Astrocyte of the hippocampus (primary cell): ENCODE measurements around the gene FRS3.
"Not testable (repeated sequence)": the region's sequence is repeated elsewhere in the genome, so short reads cannot be mapped to it uniquely, and the experiment has no call there.

Experiments
- DNase-seq: peaks from one replicate; pipeline ENCODE4 v3.0.0; 2011; ENCODE audit warnings: low read depth, low spot score

FRS3 gene

DNA sequence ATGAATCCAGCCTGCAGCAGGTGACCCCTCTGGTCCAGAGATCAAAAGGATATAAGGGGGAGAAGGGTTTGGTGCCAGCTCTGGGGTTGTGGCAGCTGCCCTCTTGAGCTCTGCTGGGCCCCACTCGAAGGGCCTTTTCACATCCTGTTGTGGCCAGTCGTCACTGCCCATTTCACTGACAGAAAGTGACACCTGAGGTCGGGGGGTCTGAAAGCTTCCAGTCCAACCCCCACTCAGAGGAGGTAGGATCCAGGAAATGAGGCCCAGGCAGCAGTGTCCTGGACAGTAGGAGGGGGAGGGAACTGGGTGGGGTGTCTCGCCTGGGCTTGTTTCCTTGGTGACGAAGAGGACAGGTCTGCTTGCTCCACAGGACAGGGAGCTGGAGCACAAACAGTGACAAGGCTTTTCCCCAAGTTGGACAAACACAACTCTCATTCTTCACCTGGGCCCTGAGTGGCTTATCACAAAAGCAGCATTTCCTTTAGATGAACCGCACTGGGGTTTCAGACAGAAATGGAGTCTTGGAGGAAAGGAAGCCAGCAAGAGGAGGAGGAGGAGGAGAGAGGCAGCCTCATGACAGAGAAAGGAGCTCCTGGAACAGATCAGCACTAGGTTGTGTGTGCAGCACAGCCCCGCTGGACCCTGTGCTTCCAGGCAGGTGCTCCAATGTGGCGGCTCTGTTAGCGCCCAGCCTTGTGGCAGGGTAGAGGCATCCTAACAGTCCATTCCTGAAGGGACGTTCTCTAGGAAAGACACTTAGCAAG, 11.0 kb downstream of the FRS3 start:
- DNase-seq, result no peak

DNA sequence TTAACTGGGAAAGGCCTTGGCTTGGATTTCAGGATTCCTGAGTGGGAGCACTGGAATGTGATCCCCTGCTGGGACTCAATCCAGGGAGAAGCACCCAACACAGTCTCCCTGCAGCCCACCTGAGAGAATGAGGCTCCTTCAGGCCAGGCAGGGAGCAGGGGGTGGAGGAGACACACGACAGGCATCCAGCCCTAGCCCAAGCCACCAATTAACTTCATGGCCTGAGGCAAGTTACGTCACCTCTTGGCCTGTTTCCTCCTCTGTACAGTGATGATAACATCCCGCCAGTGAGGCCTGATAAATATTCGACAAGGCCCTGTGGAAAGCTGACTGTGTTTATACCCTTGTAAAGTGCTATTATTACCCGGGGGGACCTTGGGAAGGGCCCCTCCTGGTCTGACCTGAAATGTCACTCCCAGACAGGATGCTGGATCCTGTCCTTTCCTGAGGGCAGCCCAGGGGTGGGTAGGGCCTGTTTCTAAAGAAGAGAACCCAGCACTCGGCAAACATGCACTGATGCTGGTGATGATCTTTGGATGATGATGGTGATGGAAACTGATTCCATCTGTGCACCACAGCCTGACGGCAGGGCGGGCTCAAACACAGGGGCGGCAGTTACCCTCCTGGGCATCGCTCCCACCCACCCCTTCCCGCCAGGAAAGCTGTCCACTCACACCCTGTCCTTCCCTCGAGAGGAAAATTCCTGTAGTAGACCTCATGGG, 12.4 kb downstream of the FRS3 start:
- DNase-seq, result peak; percentile 88

DNA sequence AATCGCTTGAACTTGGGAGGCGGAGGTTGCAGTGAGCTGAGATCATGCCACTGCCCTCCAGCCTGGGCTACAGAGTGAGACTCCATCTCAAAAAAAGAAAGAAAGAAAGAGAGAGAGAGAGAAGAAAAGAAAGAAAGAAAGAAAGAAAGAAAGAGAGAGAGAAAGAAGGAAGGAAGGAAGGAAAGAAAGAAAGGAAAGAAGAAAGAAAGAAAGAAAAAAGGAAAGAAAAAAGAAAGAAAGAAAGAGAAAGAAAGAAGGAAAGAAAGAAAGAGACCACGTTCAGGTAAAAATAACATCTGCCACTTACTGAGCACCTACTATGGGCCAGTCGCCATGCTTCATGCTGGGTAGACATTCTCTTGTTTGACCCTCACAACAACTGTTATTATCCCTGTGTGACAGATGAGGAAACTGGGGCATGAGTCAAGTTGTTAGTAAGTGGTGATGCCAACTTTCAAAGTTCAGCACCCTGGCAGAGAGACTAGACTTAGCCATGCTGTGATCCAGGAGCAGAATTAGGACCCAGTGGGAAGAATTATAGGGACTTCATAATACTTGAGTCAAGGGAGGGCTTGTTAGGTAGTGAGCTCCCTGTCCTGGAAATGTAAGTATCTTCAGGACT, 13.5 kb downstream of the FRS3 start:
- DNase-seq, result not testable (repeated sequence)

- DNase-seq, result no peak
Measured at GRCh38 chr6:41763470-41763869, 16.2 kb downstream of the FRS3 start.

DNA sequence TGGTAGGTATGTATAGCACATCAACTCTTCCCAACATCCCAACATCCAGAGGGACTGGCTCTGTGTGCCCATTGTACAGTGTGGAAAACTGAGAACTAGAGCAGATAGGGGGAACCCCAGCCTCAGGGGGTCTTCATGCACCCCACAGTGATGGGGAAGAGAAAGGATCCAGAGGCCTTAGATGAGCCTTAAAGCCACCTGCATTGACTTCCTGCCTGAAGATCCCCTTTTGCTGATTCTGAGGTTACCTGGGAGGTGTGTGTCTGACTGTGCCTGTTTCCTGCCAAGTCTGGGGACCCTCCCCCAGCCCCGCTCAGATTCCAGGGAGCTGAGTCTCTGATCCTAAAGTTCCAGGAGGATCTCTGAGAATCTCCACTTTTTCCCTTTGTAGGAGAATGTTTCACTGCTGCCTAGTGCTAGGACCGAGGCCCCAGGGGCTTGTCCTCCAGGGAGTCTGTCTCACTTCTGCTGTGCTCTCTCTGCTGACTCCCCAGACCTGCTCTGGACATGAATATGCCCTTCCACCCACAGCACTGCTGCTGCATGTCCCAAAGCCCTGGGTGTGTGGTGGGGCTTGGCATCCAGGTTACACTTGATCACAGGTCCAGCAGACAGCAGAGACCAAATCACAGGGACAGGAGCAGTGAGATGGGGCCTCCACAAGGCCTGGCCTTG, 19.7 kb downstream of the FRS3 start:
- no peak for DNase-seq

GRCh38 chr6:41759106-41759904, 20.4 kb downstream of the FRS3 start:
- DNase-seq, result no peak

- DNase-seq, result no peak
Measured at GRCh38 chr6:41758641-41759035, 21.1 kb downstream of the FRS3 start.

- DNase-seq, result peak; percentile 36
Measured at GRCh38 chr6:41757931-41758640, 21.6 kb downstream of the FRS3 start.

DNA sequence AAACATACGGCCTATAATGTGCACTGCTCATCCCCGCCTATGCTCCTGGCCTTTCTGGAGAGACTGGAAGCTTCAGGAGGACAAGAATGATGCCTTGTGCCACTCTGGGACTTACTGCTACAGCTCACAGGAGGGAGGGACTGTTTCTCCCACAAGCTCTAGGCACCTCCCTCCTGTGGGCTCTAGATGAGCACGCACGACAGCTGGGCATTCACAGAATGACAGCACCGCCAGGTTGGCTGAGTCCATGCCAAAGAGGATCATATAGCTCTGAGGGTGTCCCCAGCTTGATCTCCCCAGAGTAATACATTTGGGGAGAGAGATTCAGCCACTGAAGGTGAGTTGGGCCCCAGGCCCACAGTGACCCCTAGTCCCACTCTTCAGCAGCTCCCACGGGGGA, 22.4 kb downstream of the FRS3 start:
- DNase-seq, result no peak

GRCh38 chr6:41756354-41756753, 23.3 kb downstream of the FRS3 start:
- DNase-seq, result no peak

GRCh38 chr6:41755895-41756294, 23.8 kb downstream of the FRS3 start:
- no peak for DNase-seq

- DNase-seq, result no peak
Measured at GRCh38 chr6:41750374-41750773, 29.3 kb downstream of the FRS3 start.

DNA sequence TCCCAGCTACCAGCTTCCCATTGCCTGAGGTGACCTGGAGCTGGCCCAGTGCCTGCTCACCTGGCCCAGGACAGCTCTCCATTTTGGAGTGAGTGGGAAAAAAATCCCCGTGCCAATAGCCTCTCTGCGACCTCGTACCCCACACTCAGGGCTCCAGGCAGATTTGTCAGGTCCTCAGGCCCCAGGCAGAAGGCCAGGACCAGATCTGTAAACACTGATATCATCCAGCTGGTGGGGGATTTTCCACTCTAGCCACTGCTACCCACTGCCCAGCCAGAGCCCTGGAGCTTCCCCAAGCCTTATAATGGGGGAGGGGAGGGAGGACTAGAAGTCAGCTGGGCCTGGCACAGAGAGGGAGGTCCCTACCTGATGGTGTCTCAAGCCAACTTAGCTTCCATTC, 31.2 kb downstream of the FRS3 start:
- no peak for DNase-seq

DNA sequence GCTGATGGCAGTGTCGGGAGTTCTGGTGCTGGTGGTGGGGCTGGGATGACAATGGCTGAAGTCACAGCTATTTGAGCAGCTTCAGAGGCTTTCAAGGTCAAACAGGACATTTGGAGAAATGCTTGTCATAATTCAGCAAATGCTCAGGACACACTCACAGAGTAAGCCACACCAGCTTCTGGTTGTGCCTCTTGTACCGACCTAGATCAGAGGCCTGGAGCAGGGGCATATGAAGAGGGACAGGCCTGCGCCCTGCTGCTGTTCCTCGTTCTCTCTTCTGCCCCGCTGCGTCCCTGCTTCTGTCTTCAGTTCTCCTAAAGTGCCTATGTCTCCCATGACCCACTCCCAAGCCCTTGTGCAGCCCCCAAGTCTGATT, 31.6 kb downstream of the FRS3 start:
- DNase-seq, result no peak

DNA sequence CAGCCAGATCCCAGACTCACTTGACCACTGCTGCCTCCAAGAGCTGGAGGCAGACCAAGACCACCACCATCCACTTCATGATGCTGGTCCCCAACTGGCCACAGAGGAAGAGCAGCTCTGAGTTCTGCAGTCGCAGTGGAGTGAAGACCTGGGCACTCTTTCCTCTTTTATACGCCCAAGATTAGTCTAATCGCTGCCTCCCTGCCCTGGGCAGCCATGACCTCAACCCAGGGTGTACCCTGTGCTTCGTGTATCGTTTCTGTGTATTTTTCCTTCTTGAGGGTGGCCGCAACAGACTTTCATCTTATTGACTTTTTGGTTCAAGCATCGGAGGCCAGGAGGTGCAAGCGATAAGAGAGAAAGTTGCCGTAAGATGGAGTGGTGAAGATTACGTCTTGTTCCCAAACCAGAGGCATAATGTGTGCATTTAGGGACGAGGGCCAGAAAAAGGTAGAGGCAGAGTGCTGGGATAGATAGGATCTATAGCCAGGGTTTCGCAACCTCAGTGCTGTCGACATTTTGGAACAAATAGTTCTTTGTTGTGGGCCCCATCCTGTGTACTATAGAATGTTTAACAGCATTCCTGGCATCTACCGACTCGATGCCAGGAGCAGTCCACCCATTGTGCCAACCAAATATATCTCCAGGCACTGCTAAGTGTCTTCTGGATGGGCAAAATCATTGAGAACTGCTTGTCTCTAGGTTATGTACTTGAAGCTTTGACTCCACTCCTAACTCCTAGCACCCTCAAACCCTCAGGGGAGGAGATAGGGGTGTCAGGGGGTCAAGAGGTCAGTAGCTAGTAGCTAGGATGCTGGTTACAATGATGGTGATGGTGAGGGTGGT, 32.2 kb downstream of the FRS3 start, which contains the start of gene PGC:
Gene PGC (minus strand): TSS at position 142 of the 846 bp plus-strand sequence. CDS start 63 bp downstream, at position 79.
- no peak for DNase-seq

GRCh38 chr6:41746107-41746506, 33.6 kb downstream of the FRS3 start:
- no peak for DNase-seq

DNA sequence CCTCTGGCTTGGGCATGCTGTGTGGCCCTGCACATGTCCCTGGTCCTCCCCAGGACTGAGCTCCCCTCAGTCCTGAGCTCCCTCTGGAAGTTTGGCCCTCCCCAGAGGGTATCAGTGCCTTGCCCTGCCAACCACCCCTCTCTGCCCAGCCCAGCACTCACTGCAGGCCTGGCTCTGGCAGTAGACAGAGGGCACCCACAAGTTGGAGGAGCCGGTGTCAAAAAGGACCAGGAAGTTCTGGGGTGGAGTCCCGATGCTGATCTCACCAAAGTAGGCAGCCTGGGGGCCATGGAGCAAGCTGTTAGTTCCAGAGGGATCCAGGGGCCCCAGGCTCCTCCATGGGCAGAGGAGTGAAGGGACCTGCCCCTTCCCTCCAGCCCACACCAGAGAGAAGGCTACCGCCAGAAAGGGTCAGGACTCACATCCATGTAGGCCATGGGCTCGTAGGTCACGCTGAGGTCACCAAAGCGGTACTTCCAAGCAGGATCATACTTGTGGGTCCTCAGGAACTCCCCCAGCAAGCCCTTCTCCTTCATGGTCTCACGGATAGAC, 35.4 kb downstream of the FRS3 start:
- no peak for DNase-seq

GRCh38 chr6:41743406-41744235, 36.1 kb downstream of the FRS3 start:
- no peak for DNase-seq
